Coronary artery (tissue), 2 donors: ENCODE measurements around the gene HOMER2.

Experiments used
- DNase-seq: peaks from one replicate; pipeline ENCODE4 v3.0.0-alpha.2; 2017; ENCODE audit warnings: low spot score
- H3K27ac ChIP-seq, 2 donors: fragments of 200-600 bp; sonication (generic); one replicate each; pipeline ENCODE4 v1.5.1; 2016 to 2019
- H3K4me3 ChIP-seq: fragments of 200-600 bp; sonication (generic); 2 replicates; pipeline ENCODE4 v1.5.1; 2016; ENCODE audit warnings: mild to moderate bottlenecking, moderate library complexity
- TF ChIP-seq, protein P1 (sequence below): fragments of 200-600 bp; sonication (generic); IDR thresholded peaks from one replicate; pipeline ENCODE4 v1.5.1; 2019; ENCODE audit warnings: antibody characterized with exemption

The HOMER2 gene

DNA sequence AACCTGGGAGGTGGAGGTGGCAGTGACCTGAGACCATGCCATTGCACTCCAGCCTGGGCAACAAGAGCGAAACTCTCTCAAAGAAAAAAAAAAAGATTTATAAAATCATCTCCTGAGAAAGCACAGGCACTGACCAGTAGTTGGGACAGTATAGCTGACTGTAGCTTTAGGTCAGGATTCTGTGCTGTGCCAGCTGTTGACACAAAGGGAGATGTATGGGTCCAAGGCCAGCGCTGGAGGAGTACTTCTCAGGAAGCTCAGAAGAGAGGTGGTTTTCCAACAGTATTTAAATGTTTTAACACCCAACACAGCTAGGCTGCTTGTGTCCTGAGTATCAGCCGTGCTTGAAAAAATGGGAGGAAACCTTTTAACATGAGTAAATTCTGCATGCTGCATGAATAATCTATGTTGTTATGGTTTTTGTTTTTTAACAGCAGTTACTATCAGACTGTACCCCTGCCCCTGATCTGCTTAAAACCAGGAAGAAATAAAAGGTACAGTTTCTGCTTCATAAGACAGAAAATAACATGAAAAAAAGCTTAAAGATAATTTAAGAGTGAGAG lies 40.0 kb upstream of the HOMER2 start:
- no peak for DNase-seq
- Histone ChIP-seq H3K27ac (no peak overlapping the region), H3K4me3 (no peak overlapping the region)
- TF ChIP-seq, protein P1, sequence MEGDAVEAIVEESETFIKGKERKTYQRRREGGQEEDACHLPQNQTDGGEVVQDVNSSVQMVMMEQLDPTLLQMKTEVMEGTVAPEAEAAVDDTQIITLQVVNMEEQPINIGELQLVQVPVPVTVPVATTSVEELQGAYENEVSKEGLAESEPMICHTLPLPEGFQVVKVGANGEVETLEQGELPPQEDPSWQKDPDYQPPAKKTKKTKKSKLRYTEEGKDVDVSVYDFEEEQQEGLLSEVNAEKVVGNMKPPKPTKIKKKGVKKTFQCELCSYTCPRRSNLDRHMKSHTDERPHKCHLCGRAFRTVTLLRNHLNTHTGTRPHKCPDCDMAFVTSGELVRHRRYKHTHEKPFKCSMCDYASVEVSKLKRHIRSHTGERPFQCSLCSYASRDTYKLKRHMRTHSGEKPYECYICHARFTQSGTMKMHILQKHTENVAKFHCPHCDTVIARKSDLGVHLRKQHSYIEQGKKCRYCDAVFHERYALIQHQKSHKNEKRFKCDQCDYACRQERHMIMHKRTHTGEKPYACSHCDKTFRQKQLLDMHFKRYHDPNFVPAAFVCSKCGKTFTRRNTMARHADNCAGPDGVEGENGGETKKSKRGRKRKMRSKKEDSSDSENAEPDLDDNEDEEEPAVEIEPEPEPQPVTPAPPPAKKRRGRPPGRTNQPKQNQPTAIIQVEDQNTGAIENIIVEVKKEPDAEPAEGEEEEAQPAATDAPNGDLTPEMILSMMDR, result no peak

GRCh38 chr15:82986442-82986780 lies 33.9 kb upstream of the HOMER2 start:
- H3K4me3 ChIP-seq, result peak overlapping the region; percentile 75
- H3K27ac ChIP-seq, result peak overlapping the region; percentile 55 to 70
- DNase-seq, result no peak
- TF ChIP-seq, protein P1, result no peak

DNA sequence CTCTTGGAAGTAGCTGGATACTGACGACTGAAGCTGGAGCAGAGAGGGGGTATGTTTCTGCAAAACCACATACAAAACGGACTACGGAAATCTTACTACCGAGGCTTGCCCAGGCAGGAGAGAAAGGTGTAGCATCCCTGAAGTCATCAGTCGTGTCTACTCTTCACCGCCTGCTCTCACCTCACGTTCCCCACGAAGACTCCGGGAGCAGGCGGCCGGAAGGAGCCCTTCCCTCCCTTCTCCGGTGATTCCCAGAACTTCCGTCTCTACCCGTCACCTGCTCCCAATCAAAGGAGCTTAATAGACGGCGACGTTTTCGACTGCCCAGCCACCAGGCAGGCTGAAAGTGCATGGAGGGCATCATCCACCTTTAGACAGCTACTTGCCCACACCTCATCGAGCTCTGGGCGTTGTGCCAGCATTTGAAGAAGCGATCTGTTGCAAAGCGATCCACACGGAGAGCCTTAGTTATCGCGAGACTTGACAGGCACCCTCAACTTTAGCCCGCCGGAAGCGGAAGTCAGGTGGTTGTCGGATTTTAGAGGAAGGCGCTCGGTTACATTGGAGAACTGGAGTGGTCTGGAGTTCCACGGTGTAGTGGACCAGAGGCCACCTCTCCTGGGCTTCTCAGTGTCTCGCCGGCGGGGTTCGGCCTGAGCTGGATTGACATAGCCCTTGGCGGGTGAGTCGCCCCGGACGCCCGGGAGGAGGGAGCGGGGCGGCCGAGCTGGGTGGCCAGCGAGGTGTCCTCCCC lies 33.3 kb upstream of the HOMER2 start, which contains the start of gene RAMAC:
TSS of gene RAMAC (plus strand) at position 523 of the 754 bp plus-strand sequence. CDS start 2,809 bp downstream, outside the sequence.
- TF ChIP-seq, protein P1, result no peak

DNA sequence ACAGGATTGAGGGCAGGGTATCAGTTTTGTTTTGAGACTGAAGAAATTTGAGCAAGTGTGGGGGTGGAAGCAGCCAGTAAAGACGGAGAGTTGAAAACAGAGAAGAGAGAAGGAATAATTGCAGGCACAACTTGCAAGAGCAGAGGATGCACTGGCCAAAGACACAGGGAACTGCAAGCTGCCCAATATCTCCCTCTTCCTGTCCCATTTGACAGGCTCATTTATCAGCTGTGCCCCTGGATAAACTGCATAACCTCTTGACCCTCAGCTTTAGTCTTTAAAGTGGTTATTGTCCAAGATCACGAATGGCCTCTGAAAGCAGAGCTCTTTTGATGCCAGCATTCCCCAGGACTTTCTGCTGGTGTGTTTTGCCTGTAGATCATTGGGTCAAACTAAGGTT lies 28.5 kb upstream of the HOMER2 start:
- Histone ChIP-seq H3K27ac (no peak overlapping the region), H3K4me3 (no peak overlapping the region)
- DNase-seq, result no peak
- TF ChIP-seq, protein P1, result no peak

More for the DNA sequence above, 33.3 kb upstream of the HOMER2 start, which contains the start of gene RAMAC:
- peak within 1 kb of the TSS; percentile 55 to 70 for H3K27ac ChIP-seq
- peak within 1 kb of the TSS; percentile 75 for H3K4me3 ChIP-seq
- DNase-seq, result peak; percentile 95

GRCh38 chr15:82979726-82980125 lies 27.2 kb upstream of the HOMER2 start:
- no peak for DNase-seq
- Histone ChIP-seq H3K4me3 (no peak overlapping the region), H3K27ac (no peak overlapping the region)
- TF ChIP-seq, protein P1, result no peak

- no peak for DNase-seq
- Histone ChIP-seq H3K27ac (no peak overlapping the region), H3K4me3 (no peak overlapping the region)
- TF ChIP-seq, protein P1, result no peak
Observed at GRCh38 chr15:82978438-82978837, 25.9 kb upstream of the HOMER2 start.

- Histone ChIP-seq H3K4me3 (no peak overlapping the region), H3K27ac (no peak overlapping the region)
- TF ChIP-seq, protein P1, result no peak
- DNase-seq, result no peak
Observed at GRCh38 chr15:82977076-82977475, 24.6 kb upstream of the HOMER2 start.
